Panc1 (cell line): Measurements from ENCODE around the gene CLCN2. TPM values are rescaled to one million over a fixed set of nuclear protein-coding genes. Genes with fewer than 3 reads are reported as not detected.

Experiments
- ATAC-seq: fragments of 200-7000 bp; cut with Tn5 transposase; 2 replicates; pipeline ENCODE4 v1.9.1; 2020; ENCODE audit warnings: mild to moderate bottlenecking, moderate library complexity
- BruUV-seq: library from RNA; stranded (reverse); fragments of 400-500 nt; replicated peaks from 2 replicates; lab custom pipeline; 2021; lab: Mats Ljungman, UMichigan
- CTCF ChIA-PET: fragments of 300-600 bp; sonication (Branson Sonifier 250); formaldehyde crosslinking; loops from one replicate; lab custom pipeline; 2022; ENCODE audit warnings: antibody characterized with exemption; lab: Charles Lee
- POLR2A ChIA-PET: fragments of 300-600 bp; sonication (Branson Sonifier 250); formaldehyde crosslinking; loops from one replicate; lab custom pipeline; 2022; ENCODE audit warnings: antibody characterized with exemption; lab: Charles Lee
- DNase-seq: peaks from one replicate; pipeline ENCODE4 v3.0.0-alpha.2; 2010; ENCODE audit warnings: low read depth, low spot score
- H3K27ac ChIP-seq: 2 replicates; pipeline ENCODE4 v1.5.1; 2011; ENCODE audit warnings: mild to moderate bottlenecking, low read length, inconsistent platforms
- H3K27me3 ChIP-seq: fragments of 200-500 bp; sonication (Bioruptor generic); 2 replicates; pipeline ENCODE4 v1.6.0; 2014; ENCODE audit warnings: low read length, inconsistent platforms; ENCODE audit not compliant: control insufficient read depth, insufficient read depth
- H3K36me3 ChIP-seq: fragments of 200-500 bp; sonication (Bioruptor generic); 2 replicates; pipeline ENCODE4 v1.5.1; 2014; ENCODE audit warnings: inconsistent platforms, mild to moderate bottlenecking, low read length, moderate library complexity; ENCODE audit not compliant: control insufficient read depth, insufficient read depth
- H3K4me1 ChIP-seq: 2 replicates; pipeline ENCODE4 v1.5.1; 2011; ENCODE audit warnings: inconsistent platforms, mild to moderate bottlenecking, low read length, moderate library complexity; ENCODE audit not compliant: control insufficient read depth, insufficient read depth
- H3K4me3 ChIP-seq, 2 experiments: 2 replicates each; pipeline ENCODE4 v1.5.1; 2011 to 2012; ENCODE audit warnings: low read depth in 2 of 2, low read length in 2 of 2, mild to moderate bottlenecking in 2 of 2, inconsistent platforms in 1 of 2, moderate library complexity in 1 of 2
- H3K9me3 ChIP-seq: fragments of 200-500 bp; sonication (Bioruptor generic); 2 replicates; pipeline ENCODE4 v1.5.1; 2014; ENCODE audit warnings: low read depth, mild to moderate bottlenecking, inconsistent platforms, low read length, moderate library complexity; ENCODE audit not compliant: control insufficient read depth, insufficient read depth
- POLR2AphosphoS5 ChIP-seq: IDR thresholded peaks from 2 replicates; pipeline ENCODE4 v1.6.1; 2012; ENCODE audit warnings: mild to moderate bottlenecking, low read depth, low read length, moderate library complexity
- SIN3A ChIP-seq: IDR thresholded peaks from 2 replicates; pipeline ENCODE4 v1.6.1; 2012; ENCODE audit warnings: low read depth, mild to moderate bottlenecking, low read length, moderate library complexity, borderline replicate concordance; ENCODE audit not compliant: insufficient read depth
- TCF7L2 ChIP-seq: IDR thresholded peaks from 2 replicates; pipeline ENCODE4 v1.6.1; 2011; ENCODE audit warnings: mild to moderate bottlenecking, low read depth, low read length, inconsistent platforms
- in situ Hi-C: cut with HindIII; loops from 2 replicates; pipeline ENCODE4 v1.10.0; 2016; ENCODE audit warnings: low sequenced_read_pairs, low pct_unique_long_range_greater_than_20kb
- intact Hi-C: fragments of 100-400 bp; cut with micrococcal nuclease; formaldehyde crosslinking; loops from one replicate; pipeline ENCODE4 v1.10.0; 2022; ENCODE audit not compliant: unreplicated experiment
- total RNA-seq: library from RNA; stranded (reverse); gene quantifications from one replicate; pipeline ENCODE4 v1.2.1, GENCODE V29; 2021; ENCODE audit not compliant: unreplicated experiment
- TF ChIP-seq, protein P1 (sequence below): fragments of 450-650 bp; IDR thresholded peaks from 2 replicates; pipeline ENCODE4 v1.5.1; 2017; ENCODE audit warnings: mild to moderate bottlenecking
- TF ChIP-seq, protein P2 (sequence below), 2 experiments: IDR thresholded peaks; 2 replicates each; pipeline ENCODE4 v1.6.1; 2011 to 2012; ENCODE audit warnings: low read depth in 2 of 2, control low read depth in 1 of 2, low read length in 1 of 2, mild to moderate bottlenecking in 1 of 2, moderate library complexity in 1 of 2; ENCODE audit not compliant: insufficient read depth in 1 of 2

Gene CLCN2
- total RNA-seq, 1 experiment from 2014 or later = 22.5 TPM

DNA sequence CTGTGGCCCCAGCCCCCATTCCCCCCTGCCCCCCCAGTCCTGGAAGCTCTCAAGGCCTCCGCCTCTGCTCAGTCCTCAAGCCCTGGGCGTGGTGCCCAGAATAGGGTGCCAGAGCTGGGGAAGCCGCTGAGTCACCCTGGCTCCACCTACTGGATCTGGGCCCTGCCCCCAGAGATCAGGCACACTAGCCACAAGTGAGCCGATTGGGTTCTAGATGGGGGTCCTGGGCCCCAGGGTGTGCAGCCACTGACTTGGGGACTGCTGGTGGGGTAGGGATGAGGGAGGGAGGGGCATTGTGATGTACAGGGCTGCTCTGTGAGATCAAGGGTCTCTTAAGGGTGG, 41.3 kb downstream of the CLCN2 start:
- intact Hi-C loops = no loop called here
- DNase-seq (peak; percentile 72), ATAC-seq (peak; percentile 89)
- no TSS peak for BruUV-seq
- Histone ChIP-seq H3K4me3 (peak overlapping the region in 1 of 2 experiments; percentile 53; a peak in 2 of 4 replicates), H3K27me3 (no peaks in the 10 kb centered on the region), H3K36me3 (peaks cover 55% of the 10 kb centered on the region), H3K9me3 (no peaks in the 10 kb centered on the region), H3K27ac (peak overlapping the region; percentile 84), H3K4me1 (peaks cover 44% of the 10 kb centered on the region)
- in situ Hi-C loops = no loop called here
- POLR2A ChIA-PET = interaction anchor here (0.6 to 0.7 kb wide), 2 partner anchors 28 to 53 kb away, joined by 4 to 8 read pairs; no protein-coding TSS in a partner anchor
- TF ChIP-seq, protein P1, sequence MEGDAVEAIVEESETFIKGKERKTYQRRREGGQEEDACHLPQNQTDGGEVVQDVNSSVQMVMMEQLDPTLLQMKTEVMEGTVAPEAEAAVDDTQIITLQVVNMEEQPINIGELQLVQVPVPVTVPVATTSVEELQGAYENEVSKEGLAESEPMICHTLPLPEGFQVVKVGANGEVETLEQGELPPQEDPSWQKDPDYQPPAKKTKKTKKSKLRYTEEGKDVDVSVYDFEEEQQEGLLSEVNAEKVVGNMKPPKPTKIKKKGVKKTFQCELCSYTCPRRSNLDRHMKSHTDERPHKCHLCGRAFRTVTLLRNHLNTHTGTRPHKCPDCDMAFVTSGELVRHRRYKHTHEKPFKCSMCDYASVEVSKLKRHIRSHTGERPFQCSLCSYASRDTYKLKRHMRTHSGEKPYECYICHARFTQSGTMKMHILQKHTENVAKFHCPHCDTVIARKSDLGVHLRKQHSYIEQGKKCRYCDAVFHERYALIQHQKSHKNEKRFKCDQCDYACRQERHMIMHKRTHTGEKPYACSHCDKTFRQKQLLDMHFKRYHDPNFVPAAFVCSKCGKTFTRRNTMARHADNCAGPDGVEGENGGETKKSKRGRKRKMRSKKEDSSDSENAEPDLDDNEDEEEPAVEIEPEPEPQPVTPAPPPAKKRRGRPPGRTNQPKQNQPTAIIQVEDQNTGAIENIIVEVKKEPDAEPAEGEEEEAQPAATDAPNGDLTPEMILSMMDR = no peak
- TF ChIP-seq TCF7L2 = no peak
- TF ChIP-seq POLR2AphosphoS5 = peak; percentile 51; the same call in 1 of the 2 replicates
- no peak for TF ChIP-seq SIN3A
- CTCF ChIA-PET = no interaction called here

DNA sequence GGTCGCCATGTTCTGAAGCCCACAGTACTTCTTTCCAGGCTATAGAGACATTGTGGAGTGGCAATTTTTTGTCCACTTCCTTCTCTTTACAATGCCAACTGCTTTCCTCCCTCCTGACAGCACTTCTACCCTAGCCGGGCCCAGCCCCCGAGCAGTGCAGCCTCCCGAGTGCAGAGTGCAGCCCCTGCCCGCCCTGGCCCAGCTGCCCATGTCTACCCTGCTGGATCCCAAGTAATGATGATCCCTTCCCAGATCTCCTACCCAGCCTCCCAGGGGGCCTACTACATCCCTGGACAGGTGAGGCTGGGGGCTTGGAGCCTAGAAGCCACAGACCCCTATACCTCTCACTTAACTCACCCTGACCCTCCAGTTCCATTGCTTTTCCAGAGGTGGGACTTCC, 44.2 kb downstream of the CLCN2 start:
- Histone ChIP-seq H3K27me3 (no peaks in the 10 kb centered on the region), H3K27ac (peak overlapping the region; percentile 63), H3K9me3 (no peaks in the 10 kb centered on the region), H3K4me3 (peak overlapping the region; percentile 91 to 96), H3K4me1 (peaks cover 44% of the 10 kb centered on the region), H3K36me3 (peaks cover 30% of the 10 kb centered on the region)
- ATAC-seq (no peak), DNase-seq (no peak)
- ChIA-PET CTCF (no interaction called here), POLR2A (no interaction called here)
- BruUV-seq = TSS peak; percentile 59
- TF ChIP-seq SIN3A (no peak), TCF7L2 (no peak), POLR2AphosphoS5 (no peak)
- TF ChIP-seq, protein P1 = no peak
- TF ChIP-seq, protein P2, sequence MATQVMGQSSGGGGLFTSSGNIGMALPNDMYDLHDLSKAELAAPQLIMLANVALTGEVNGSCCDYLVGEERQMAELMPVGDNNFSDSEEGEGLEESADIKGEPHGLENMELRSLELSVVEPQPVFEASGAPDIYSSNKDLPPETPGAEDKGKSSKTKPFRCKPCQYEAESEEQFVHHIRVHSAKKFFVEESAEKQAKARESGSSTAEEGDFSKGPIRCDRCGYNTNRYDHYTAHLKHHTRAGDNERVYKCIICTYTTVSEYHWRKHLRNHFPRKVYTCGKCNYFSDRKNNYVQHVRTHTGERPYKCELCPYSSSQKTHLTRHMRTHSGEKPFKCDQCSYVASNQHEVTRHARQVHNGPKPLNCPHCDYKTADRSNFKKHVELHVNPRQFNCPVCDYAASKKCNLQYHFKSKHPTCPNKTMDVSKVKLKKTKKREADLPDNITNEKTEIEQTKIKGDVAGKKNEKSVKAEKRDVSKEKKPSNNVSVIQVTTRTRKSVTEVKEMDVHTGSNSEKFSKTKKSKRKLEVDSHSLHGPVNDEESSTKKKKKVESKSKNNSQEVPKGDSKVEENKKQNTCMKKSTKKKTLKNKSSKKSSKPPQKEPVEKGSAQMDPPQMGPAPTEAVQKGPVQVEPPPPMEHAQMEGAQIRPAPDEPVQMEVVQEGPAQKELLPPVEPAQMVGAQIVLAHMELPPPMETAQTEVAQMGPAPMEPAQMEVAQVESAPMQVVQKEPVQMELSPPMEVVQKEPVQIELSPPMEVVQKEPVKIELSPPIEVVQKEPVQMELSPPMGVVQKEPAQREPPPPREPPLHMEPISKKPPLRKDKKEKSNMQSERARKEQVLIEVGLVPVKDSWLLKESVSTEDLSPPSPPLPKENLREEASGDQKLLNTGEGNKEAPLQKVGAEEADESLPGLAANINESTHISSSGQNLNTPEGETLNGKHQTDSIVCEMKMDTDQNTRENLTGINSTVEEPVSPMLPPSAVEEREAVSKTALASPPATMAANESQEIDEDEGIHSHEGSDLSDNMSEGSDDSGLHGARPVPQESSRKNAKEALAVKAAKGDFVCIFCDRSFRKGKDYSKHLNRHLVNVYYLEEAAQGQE (IDR thresholded peaks at IDR 0.05; ENCODE audit: insufficient read depth in 1 of 2, low read depth in 2 of 2, low read length in 1 of 2) = no peak
- intact Hi-C loops (no loop called here), in situ Hi-C loops (no loop called here)
